SK-N-MC (cell line): Measurements from ENCODE around the gene SASH1.

Experiments used
- DNase-seq: peaks from one replicate; pipeline ENCODE4 v3.0.0-alpha.2; 2011; ENCODE audit warnings: low read depth, low spot score
- H3K27ac ChIP-seq: fragments of 200-600 bp; sonication (generic); 2 replicates; pipeline ENCODE4 v1.5.1; 2016; ENCODE audit warnings: mixed run types
- H3K36me3 ChIP-seq: fragments of 200-600 bp; sonication (generic); 2 replicates; pipeline ENCODE4 v1.6.1; 2017; ENCODE audit warnings: antibody characterized with exemption, low read length, mixed read lengths; ENCODE audit not compliant: insufficient read depth
- H3K4me3 ChIP-seq: fragments of 200-600 bp; sonication (generic); 2 replicates; pipeline ENCODE4 v1.5.1; 2016
- H3K9ac ChIP-seq: fragments of 200-600 bp; sonication (generic); 2 replicates; pipeline ENCODE4 v1.8.0; 2017; ENCODE audit warnings: mixed run types, mixed read lengths; ENCODE audit not compliant: insufficient read length
- H3K9me3 ChIP-seq: fragments of 200-600 bp; sonication (generic); 2 replicates; pipeline ENCODE4 v1.6.1; 2017; ENCODE audit warnings: low read depth, mild to moderate bottlenecking, antibody characterized with exemption, low read length, moderate library complexity, mixed read lengths
- EZH2 ChIP-seq: fragments of 200-600 bp; sonication (generic); IDR thresholded peaks from one replicate; pipeline ENCODE4 v1.6.1; 2017; ENCODE audit warnings: antibody characterized with exemption
- FOXP2 ChIP-seq: optimal IDR thresholded peaks from 2 replicates; pipeline ENCODE3; 2011; ENCODE audit warnings: mild to moderate bottlenecking, moderate library complexity; ENCODE audit not compliant: insufficient read depth; ENCODE audit errors: extremely low read length, control extremely low read depth
- POLR2AphosphoS5 ChIP-seq: IDR thresholded peaks from 2 replicates; pipeline ENCODE4 v1.6.1; 2012; ENCODE audit warnings: mild to moderate bottlenecking, low read depth, low read length, borderline replicate concordance

The SASH1 gene

GRCh38 chr6:148323344-148323743 lies 19.3 kb upstream of the SASH1 start:
- H3K27ac ChIP-seq, result no peak overlapping the region

GRCh38 chr6:148324297-148324985 lies 18.2 kb upstream of the SASH1 start:
- H3K36me3 ChIP-seq, result no peaks in the 10 kb centered on the region
- no peak overlapping the region for H3K27ac ChIP-seq
- H3K4me3 ChIP-seq, result no peak overlapping the region
- no peak for DNase-seq
- TF ChIP-seq EZH2 (no peak), POLR2AphosphoS5 (no peak), FOXP2 (no peak)
- H3K9ac ChIP-seq, result no peak overlapping the region
- no peaks in the 10 kb centered on the region for H3K9me3 ChIP-seq

More at GRCh38 chr6:148323344-148323743, 19.3 kb upstream of the SASH1 start:
- Histone ChIP-seq H3K9ac (no peak overlapping the region), H3K9me3 (no peaks in the 10 kb centered on the region), H3K36me3 (no peaks in the 10 kb centered on the region), H3K4me3 (no peak overlapping the region)
- TF ChIP-seq EZH2, result no peak
- TF ChIP-seq POLR2AphosphoS5, result no peak
- TF ChIP-seq FOXP2, result no peak
- DNase-seq, result no peak

GRCh38 chr6:148325316-148326068 lies 17.1 kb upstream of the SASH1 start:
- H3K4me3 ChIP-seq, result no peak overlapping the region
- no peak for DNase-seq
- TF ChIP-seq POLR2AphosphoS5, result no peak
- TF ChIP-seq EZH2, result no peak

GRCh38 chr6:148328876-148329555 lies 13.6 kb upstream of the SASH1 start:
- no peak for TF ChIP-seq FOXP2
- peak overlapping the region; percentile 81; the same call in 1 of the 2 replicates for H3K27ac ChIP-seq
- no peak overlapping the region for H3K9ac ChIP-seq
- no peak overlapping the region for H3K4me3 ChIP-seq
- no peaks in the 10 kb centered on the region for H3K36me3 ChIP-seq
- no peaks in the 10 kb centered on the region for H3K9me3 ChIP-seq
- no peak for DNase-seq

More at GRCh38 chr6:148325316-148326068, 17.1 kb upstream of the SASH1 start:
- Histone ChIP-seq H3K9ac (no peak overlapping the region), H3K9me3 (no peaks in the 10 kb centered on the region), H3K27ac (no peak overlapping the region), H3K36me3 (no peaks in the 10 kb centered on the region)

DNA sequence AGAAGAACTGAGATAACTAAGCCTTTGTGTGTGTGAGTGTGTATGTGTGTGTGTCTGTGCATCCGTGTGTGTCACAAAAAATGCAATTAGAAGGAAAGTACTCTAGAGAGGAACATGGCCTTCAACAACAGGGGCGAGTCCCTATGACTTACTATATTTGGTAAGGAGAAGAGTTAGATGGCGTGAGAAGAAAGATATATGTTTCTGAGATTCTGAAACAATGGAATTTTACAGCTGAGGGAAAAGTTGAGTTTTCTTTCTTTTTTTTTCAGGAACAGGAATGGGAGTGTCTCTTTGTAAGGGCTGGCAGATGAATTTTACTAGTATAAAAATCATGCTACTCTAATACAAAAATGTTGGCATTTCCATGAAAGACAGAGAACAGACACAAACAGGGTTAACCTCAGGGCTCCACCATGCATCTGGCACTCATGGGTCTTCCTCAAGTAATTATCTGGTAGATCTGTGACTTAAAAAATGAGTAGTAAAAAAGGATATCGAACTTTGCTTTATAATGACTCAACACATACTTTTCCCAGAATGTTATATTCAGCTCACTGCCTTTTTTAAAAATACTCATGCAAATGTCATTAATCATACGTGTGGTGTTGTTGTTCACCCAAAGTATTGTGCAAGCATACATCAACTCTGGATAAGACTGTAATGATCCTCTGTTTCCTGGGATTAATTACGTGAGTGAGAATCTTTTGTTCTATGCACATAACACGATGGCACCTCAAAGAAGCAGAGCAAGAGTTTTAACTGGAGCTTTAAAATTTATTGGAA lies 12.8 kb upstream of the SASH1 start:
- peak overlapping the region; percentile 9 for H3K9ac ChIP-seq
- peak overlapping the region; percentile 36 for H3K4me3 ChIP-seq
- no peaks in the 10 kb centered on the region for H3K36me3 ChIP-seq
- no peak for DNase-seq
- no peaks in the 10 kb centered on the region for H3K9me3 ChIP-seq
- no peak for TF ChIP-seq FOXP2
- peak overlapping the region; percentile 81 for H3K27ac ChIP-seq

GRCh38 chr6:148332088-148332487 lies 10.6 kb upstream of the SASH1 start:
- H3K4me3 ChIP-seq, result peak overlapping the region; percentile 41; the same call in 1 of the 2 replicates
- H3K27ac ChIP-seq, result peak overlapping the region; percentile 59
- peak; percentile 76 for DNase-seq
- TF ChIP-seq POLR2AphosphoS5 (peak; percentile 35; the same call in 1 of the 2 replicates), FOXP2 (no peak)
- H3K9ac ChIP-seq, result no peak overlapping the region
- no peaks in the 10 kb centered on the region for H3K9me3 ChIP-seq
- H3K36me3 ChIP-seq, result no peaks in the 10 kb centered on the region

GRCh38 chr6:148336901-148337300 lies 5.7 kb upstream of the SASH1 start:
- no peak for TF ChIP-seq POLR2AphosphoS5
- no peak for TF ChIP-seq EZH2
- no peak for TF ChIP-seq FOXP2
- Histone ChIP-seq H3K9ac (no peak overlapping the region), H3K4me3 (no peak overlapping the region), H3K36me3 (no peaks in the 10 kb centered on the region), H3K9me3 (no peaks in the 10 kb centered on the region), H3K27ac (no peak overlapping the region)
- no peak for DNase-seq

DNA sequence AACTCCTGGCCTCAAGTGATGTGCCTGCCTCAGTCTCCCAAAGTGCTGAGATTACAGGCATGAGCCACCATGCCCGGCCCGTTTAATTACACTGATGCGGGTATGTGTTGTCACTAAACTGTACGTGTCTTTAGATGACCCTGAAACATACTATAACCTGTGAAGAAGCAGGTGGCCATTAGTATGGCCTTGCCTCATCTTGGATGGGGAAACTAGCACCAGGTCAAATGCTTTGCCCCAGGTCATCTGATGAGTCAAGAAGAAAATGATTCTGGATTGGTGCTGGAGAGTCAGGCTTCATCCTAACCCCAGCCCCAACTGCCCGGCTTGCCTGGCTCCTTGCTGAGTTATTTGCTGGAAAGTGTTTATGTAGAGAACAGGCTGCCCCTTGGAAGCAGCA lies 2.9 kb upstream of the SASH1 start:
- Histone ChIP-seq H3K27ac (no peak overlapping the region), H3K9ac (no peak overlapping the region), H3K4me3 (no peak overlapping the region), H3K36me3 (no peaks in the 10 kb centered on the region), H3K9me3 (no peaks in the 10 kb centered on the region)
- TF ChIP-seq EZH2, result no peak
- no peak for TF ChIP-seq FOXP2
- TF ChIP-seq POLR2AphosphoS5, result no peak
- no peak for DNase-seq
